ENCODE data around the gene ST3GAL5. TPM values are rescaled to one million over a fixed set of nuclear protein-coding genes. Genes with fewer than 3 reads are reported as not detected.
"Not testable (repeated sequence)": the region's sequence is repeated elsewhere in the genome, so short reads cannot be mapped to it uniquely, and the experiment has no call there.

The ST3GAL5 gene
- total RNA-seq, 2 experiments from 2014 or later = 43.4 to 46.7 TPM

GRCh38 chr2:85902496-85902895 lies 13.7 kb upstream of the ST3GAL5 start:
- CTCF ChIA-PET = interaction anchor here (1.0 to 3.9 kb wide), 2 partner anchors 12 to 19 kb away, joined by 5 to 26 read pairs; partner anchors contain the start of gene ST3GAL5
- no peak for DNase-seq
- ATAC-seq = no peak
- Mint-ChIP-seq H3K27ac (no peak overlapping the region), H3K4me1 (ENCODE audit: low read depth) (peaks cover 35% of the 10 kb centered on the region), H3K27me3 (ENCODE audit: low read depth) (no peaks in the 10 kb centered on the region), H3K36me3 (ENCODE audit: low read depth) (peaks cover 4% of the 10 kb centered on the region), H3K9me3 (ENCODE audit: insufficient read depth) (peaks cover 16% of the 10 kb centered on the region), H3K4me3 (no peak overlapping the region)
- POLR2A ChIA-PET = no interaction called here

GRCh38 chr2:85901155-85901554 lies 12.4 kb upstream of the ST3GAL5 start:
- ChIA-PET POLR2A (interaction anchor here (0.6 kb wide), 1 partner anchor 29 kb away, joined by 3 read pairs; no protein-coding TSS in a partner anchor), CTCF (interaction anchor here (1.4 to 3.9 kb wide), 3 partner anchors 11 to 179 kb away, joined by 3 to 26 read pairs (median 6); partner anchors contain the start of gene ST3GAL5)
- peaks cover 9% of the 10 kb centered on the region for H3K36me3 Mint-ChIP-seq (ENCODE audit: low read depth)
- peaks cover 37% of the 10 kb centered on the region for H3K4me1 Mint-ChIP-seq (ENCODE audit: low read depth)
- no peak for ATAC-seq
- no peak overlapping the region for H3K27ac Mint-ChIP-seq
- H3K4me3 Mint-ChIP-seq = no peak overlapping the region
- DNase-seq = no peak
- no peaks in the 10 kb centered on the region for H3K27me3 Mint-ChIP-seq (ENCODE audit: low read depth)
- peaks cover 16% of the 10 kb centered on the region for H3K9me3 Mint-ChIP-seq (ENCODE audit: insufficient read depth)

GRCh38 chr2:85900366-85900765 lies 11.6 kb upstream of the ST3GAL5 start:
- peaks cover 37% of the 10 kb centered on the region for H3K4me1 Mint-ChIP-seq (ENCODE audit: low read depth)
- ATAC-seq (peak; percentile 58), DNase-seq (no peak)
- peaks cover 9% of the 10 kb centered on the region for H3K36me3 Mint-ChIP-seq (ENCODE audit: low read depth)
- H3K9me3 Mint-ChIP-seq (ENCODE audit: insufficient read depth) = peaks cover 16% of the 10 kb centered on the region
- H3K4me3 Mint-ChIP-seq = no peak overlapping the region
- H3K27ac Mint-ChIP-seq = peak overlapping the region; percentile 58
- H3K27me3 Mint-ChIP-seq (ENCODE audit: low read depth) = no peaks in the 10 kb centered on the region
- CTCF ChIA-PET = interaction anchor here (1.3 to 3.9 kb wide), 4 partner anchors 10 to 180 kb away, joined by 3 to 26 read pairs (median 6); partner anchors contain the start of gene ST3GAL5
- POLR2A ChIA-PET = no interaction called here

- DNase-seq (no peak), ATAC-seq (no peak)
- H3K27ac Mint-ChIP-seq = peak overlapping the region; percentile 8
- peaks cover 41% of the 10 kb centered on the region for H3K4me1 Mint-ChIP-seq (ENCODE audit: low read depth)
- peaks cover 13% of the 10 kb centered on the region for H3K36me3 Mint-ChIP-seq (ENCODE audit: low read depth)
- no peak overlapping the region for H3K4me3 Mint-ChIP-seq
- POLR2A ChIA-PET = no interaction called here
- CTCF ChIA-PET = interaction anchor here (1.3 to 3.9 kb wide), 3 partner anchors 10 to 180 kb away, joined by 3 to 26 read pairs (median 6); partner anchors contain the start of gene ST3GAL5
- H3K27me3 Mint-ChIP-seq (ENCODE audit: low read depth) = no peaks in the 10 kb centered on the region
- peaks cover 16% of the 10 kb centered on the region for H3K9me3 Mint-ChIP-seq (ENCODE audit: insufficient read depth)
Measured at GRCh38 chr2:85899849-85900248, 11.1 kb upstream of the ST3GAL5 start.

GRCh38 chr2:85899284-85899683 lies 10.5 kb upstream of the ST3GAL5 start:
- ChIA-PET POLR2A (no interaction called here), CTCF (interaction anchor here (1.3 to 3.9 kb wide), 2 partner anchors 9 to 72 kb away, joined by 6 to 26 read pairs; partner anchors contain the start of gene ST3GAL5)
- DNase-seq (no peak), ATAC-seq (no peak)
- Mint-ChIP-seq H3K36me3 (ENCODE audit: low read depth) (peaks cover 14% of the 10 kb centered on the region), H3K27ac (peak overlapping the region; percentile 8), H3K4me1 (ENCODE audit: low read depth) (peaks cover 46% of the 10 kb centered on the region), H3K9me3 (ENCODE audit: insufficient read depth) (peaks cover 18% of the 10 kb centered on the region), H3K27me3 (ENCODE audit: low read depth) (no peaks in the 10 kb centered on the region), H3K4me3 (no peak overlapping the region)

- ATAC-seq (no peak), DNase-seq (no peak)
- Mint-ChIP-seq H3K36me3 (ENCODE audit: low read depth) (peaks cover 17% of the 10 kb centered on the region), H3K4me1 (ENCODE audit: low read depth) (peaks cover 50% of the 10 kb centered on the region), H3K27me3 (ENCODE audit: low read depth) (no peaks in the 10 kb centered on the region), H3K27ac (no peak overlapping the region), H3K4me3 (no peak overlapping the region), H3K9me3 (ENCODE audit: insufficient read depth) (peaks cover 20% of the 10 kb centered on the region)
- CTCF ChIA-PET = interaction anchor here (3.9 kb wide), 1 partner anchor 9 kb away, joined by 26 read pairs; the partner anchor contains the start of gene ST3GAL5
- POLR2A ChIA-PET = no interaction called here
Measured at GRCh38 chr2:85898881-85899280, 10.1 kb upstream of the ST3GAL5 start.

- Mint-ChIP-seq H3K4me1 (ENCODE audit: low read depth) (peaks cover 64% of the 10 kb centered on the region), H3K9me3 (ENCODE audit: insufficient read depth) (peaks cover 20% of the 10 kb centered on the region), H3K36me3 (ENCODE audit: low read depth) (peaks cover 20% of the 10 kb centered on the region)
- H3K27ac Mint-ChIP-seq; POLR2A ChIA-PET; ATAC-seq; DNase-seq; H3K4me3 Mint-ChIP-seq; H3K27me3 Mint-ChIP-seq (ENCODE audit: low read depth): not testable (repeated sequence)
- CTCF ChIA-PET = interaction anchor here (1.0 to 1.2 kb wide), 2 partner anchors 67 to 183 kb away, joined by 4 read pairs; no protein-coding TSS in a partner anchor
Measured at GRCh38 chr2:85894554-85895278, 5.9 kb upstream of the ST3GAL5 start.

- ATAC-seq (no peak), DNase-seq (no peak)
- peaks cover 19% of the 10 kb centered on the region for H3K36me3 Mint-ChIP-seq (ENCODE audit: low read depth)
- H3K27me3 Mint-ChIP-seq (ENCODE audit: low read depth) = no peaks in the 10 kb centered on the region
- no peak overlapping the region for H3K4me3 Mint-ChIP-seq
- ChIA-PET POLR2A (no interaction called here), CTCF (no interaction called here)
- H3K4me1 Mint-ChIP-seq (ENCODE audit: low read depth) = peaks cover 61% of the 10 kb centered on the region
- peaks cover 15% of the 10 kb centered on the region for H3K9me3 Mint-ChIP-seq (ENCODE audit: insufficient read depth)
- peak overlapping the region; percentile 25 for H3K27ac Mint-ChIP-seq
Measured at GRCh38 chr2:85893428-85894258, 4.9 kb upstream of the ST3GAL5 start.

GRCh38 chr2:85892216-85892944 lies 3.6 kb upstream of the ST3GAL5 start:
- CTCF ChIA-PET = interaction anchor here (1.0 to 11.5 kb wide), 4 partner anchors 8 to 187 kb away, joined by 4 to 256 read pairs (median 16); no protein-coding TSS in a partner anchor
- H3K4me3 Mint-ChIP-seq = no peak overlapping the region
- no peaks in the 10 kb centered on the region for H3K27me3 Mint-ChIP-seq (ENCODE audit: low read depth)
- peaks cover 54% of the 10 kb centered on the region for H3K4me1 Mint-ChIP-seq (ENCODE audit: low read depth)
- H3K27ac Mint-ChIP-seq = no peak overlapping the region
- H3K36me3 Mint-ChIP-seq (ENCODE audit: low read depth) = peaks cover 20% of the 10 kb centered on the region
- POLR2A ChIA-PET = interaction anchor here (0.7 to 6.7 kb wide), 2 partner anchors 76 to 143 kb away, joined by 4 to 33 read pairs; no protein-coding TSS in a partner anchor
- no peak for ATAC-seq
- H3K9me3 Mint-ChIP-seq (ENCODE audit: insufficient read depth) = peaks cover 4% of the 10 kb centered on the region
- no peak for DNase-seq

- POLR2A ChIA-PET = interaction anchor here (6.7 kb wide), 1 partner anchor 145 kb away, joined by 33 read pairs; no protein-coding TSS in a partner anchor
- peaks cover 69% of the 10 kb centered on the region for H3K4me1 Mint-ChIP-seq (ENCODE audit: low read depth)
- ATAC-seq (no peak), DNase-seq (no peak)
- CTCF ChIA-PET = interaction anchor here (0.6 to 11.5 kb wide), 15 partner anchors 10 to 213 kb away, joined by 3 to 256 read pairs (median 5); no protein-coding TSS in a partner anchor
- H3K4me3 Mint-ChIP-seq = peak overlapping the region; percentile 41
- H3K27ac Mint-ChIP-seq = peak overlapping the region; percentile 53
- H3K36me3 Mint-ChIP-seq (ENCODE audit: low read depth) = peaks cover 29% of the 10 kb centered on the region
- H3K27me3 Mint-ChIP-seq (ENCODE audit: low read depth) = no peaks in the 10 kb centered on the region
- peaks cover 4% of the 10 kb centered on the region for H3K9me3 Mint-ChIP-seq (ENCODE audit: insufficient read depth)
Measured at GRCh38 chr2:85890522-85891176, 1.9 kb upstream of the ST3GAL5 start.

Data from activated CD8-positive, alpha-beta T cell treated with anti-CD3 and anti-CD28 coated beads, Interleukin-2, amount 10 ng/mL, durations not matched to agents 7 days and 5 days (primary cell).